H1 (cell line): Measurements from ENCODE around the gene POLR3E. TPM values are rescaled to one million over a fixed set of nuclear protein-coding genes. Genes with fewer than 3 reads are reported as not detected.

ENCODE experiments used
- CTCF ChIA-PET: fragments of 300-600 bp; sonication (Branson Sonifier 250); formaldehyde crosslinking; loops from one replicate; lab custom pipeline; 2021; ENCODE audit not compliant: partially characterized antibody; lab: Charles Lee
- POLR2A ChIA-PET: fragments of 300-600 bp; sonication (Branson Sonifier 250); formaldehyde crosslinking; loops from one replicate; lab custom pipeline; 2021; ENCODE audit warnings: inconsistent platforms; ENCODE audit not compliant: partially characterized antibody; lab: Charles Lee
- DNase-seq, 2 experiments: peaks; one replicate each; pipeline versions ENCODE4 v3.0.0 to v3.0.0-alpha.2; 2010 to 2022; ENCODE audit warnings: low spot score in 2 of 2, low read depth in 1 of 2, mixed read lengths in 1 of 2
- FAIRE-seq: peaks from 2 replicates; lab custom pipeline; 2011; peaks lifted over from hg19 to GRCh38; lab: Jason Lieb, UNC
- H2AFZ ChIP-seq: 2 replicates; pipeline ENCODE4 v1.8.1; 2012; ENCODE audit warnings: low read length, inconsistent platforms
- H2AK5ac ChIP-seq: 2 replicates; pipeline ENCODE4 v1.6.1; 2013; ENCODE audit warnings: low read depth, low read length
- H2BK120ac ChIP-seq: replicated peaks from 2 replicates; pipeline ENCODE3; 2013; ENCODE audit warnings: low read depth, low read length, inconsistent platforms
- H2BK12ac ChIP-seq: 2 replicates; pipeline ENCODE4 v1.6.1; 2013; ENCODE audit warnings: low read depth, low read length
- H2BK15ac ChIP-seq: 2 replicates; pipeline ENCODE4 v1.6.1; 2013; ENCODE audit warnings: low read length
- H2BK20ac ChIP-seq: 2 replicates; pipeline ENCODE4 v1.6.1; 2013; ENCODE audit warnings: low read length
- H2BK5ac ChIP-seq: 2 replicates; pipeline ENCODE4 v1.6.1; 2013; ENCODE audit warnings: low read depth, low read length
- H3K14ac ChIP-seq: 2 replicates; pipeline ENCODE4 v1.6.1; 2013; ENCODE audit warnings: inconsistent platforms; ENCODE audit not compliant: insufficient read length
- H3K18ac ChIP-seq: 2 replicates; pipeline ENCODE4 v1.6.1; 2013; ENCODE audit warnings: low read length; ENCODE audit errors: extremely low read depth
- H3K23ac ChIP-seq: 2 replicates; pipeline ENCODE4 v1.6.1; 2013; ENCODE audit warnings: inconsistent platforms; ENCODE audit not compliant: insufficient read length
- H3K23me2 ChIP-seq: 2 replicates; pipeline ENCODE4 v1.6.1; 2013; ENCODE audit warnings: low read depth, low read length
- H3K27ac ChIP-seq: 2 replicates; pipeline ENCODE4 v1.6.1; 2011; ENCODE audit warnings: low read depth, low read length, inconsistent platforms
- H3K27me3 ChIP-seq, 4 experiments: replicated peaks in 1 of 4; 1 replicate in 1 of 4; 2 replicates in 3 of 4; pipeline versions ENCODE4 v1.6.1 to v1.8.1; 2011 to 2013; ENCODE audit warnings: low read length in 3 of 4, mild to moderate bottlenecking in 3 of 4, inconsistent platforms in 2 of 4, mixed read lengths in 2 of 4, moderate library complexity in 1 of 4; ENCODE audit not compliant: control insufficient read depth in 3 of 4, insufficient read depth in 3 of 4; ENCODE audit errors: extremely low read depth in 1 of 4
- H3K36me3 ChIP-seq, 4 experiments: 2 replicates each; pipeline versions ENCODE4 v1.6.1 to v1.8.1; 2011 to 2013; ENCODE audit warnings: mild to moderate bottlenecking in 4 of 4, low read length in 3 of 4, moderate library complexity in 2 of 4, control low read depth in 1 of 4, inconsistent platforms in 1 of 4; ENCODE audit not compliant: insufficient read depth in 4 of 4, control insufficient read depth in 2 of 4
- H3K4ac ChIP-seq: replicated peaks from 2 replicates; pipeline ENCODE3; 2013; ENCODE audit warnings: low read length, low read depth, mixed read lengths, inconsistent platforms; ENCODE audit not compliant: insufficient read length
- H3K4me1 ChIP-seq, 4 experiments: replicated peaks in 1 of 4; 1 replicate in 1 of 4; 2 replicates in 3 of 4; pipeline versions ENCODE4 v1.6.1 to v1.8.1; 2011 to 2013; ENCODE audit warnings: low read length in 3 of 4, inconsistent platforms in 2 of 4, mixed read lengths in 1 of 4; ENCODE audit not compliant: insufficient read depth in 4 of 4, control insufficient read depth in 3 of 4
- H3K4me2 ChIP-seq, 2 experiments: 2 replicates each; pipeline versions ENCODE4 v1.6.1 to v1.8.1; 2011 to 2013; ENCODE audit warnings: low read depth in 2 of 2, low read length in 2 of 2, control low read depth in 1 of 2, inconsistent platforms in 1 of 2, mild to moderate bottlenecking in 1 of 2; ENCODE audit not compliant: insufficient read depth in 1 of 2
- H3K4me3 ChIP-seq, 4 experiments: fragments of 200-600, 300-600 bp in 1 of 4; sonication (generic), shearing (Covaris generic), sonication (Bioruptor Twin) in 1 of 4; 2 replicates each; pipeline versions ENCODE4 v1.5.1 to v1.8.1; 2011 to 2016; ENCODE audit warnings: low read length in 4 of 4, low read depth in 3 of 4, control low read depth in 2 of 4, inconsistent platforms in 2 of 4, mild to moderate bottlenecking in 2 of 4, mixed read lengths in 1 of 4, moderate library complexity in 1 of 4; ENCODE audit not compliant: insufficient read depth in 2 of 4; ENCODE audit errors: extremely low read depth in 1 of 4
- H3K56ac ChIP-seq: replicated peaks from 2 replicates; pipeline ENCODE3; 2013; ENCODE audit warnings: low read depth, mild to moderate bottlenecking, mixed read lengths, low read length, inconsistent platforms; ENCODE audit not compliant: insufficient read length
- H3K79me1 ChIP-seq: 2 replicates; pipeline ENCODE4 v1.6.1; 2013; ENCODE audit warnings: low read depth, low read length, control low read depth
- H3K79me2 ChIP-seq, 2 experiments: 2 replicates each; pipeline versions ENCODE4 v1.6.1 to v1.8.1; 2012 to 2013; ENCODE audit warnings: low read length in 2 of 2, mild to moderate bottlenecking in 2 of 2, inconsistent platforms in 1 of 2; ENCODE audit not compliant: insufficient read depth in 2 of 2, control insufficient read depth in 1 of 2
- H3K9ac ChIP-seq, 4 experiments: replicated peaks in 1 of 4; 1 replicate in 1 of 4; 2 replicates in 3 of 4; pipeline versions ENCODE4 v1.6.1 to v1.8.1; 2011 to 2013; ENCODE audit warnings: low read depth in 3 of 4, low read length in 3 of 4, control low read depth in 2 of 4, mild to moderate bottlenecking in 2 of 4, moderate library complexity in 2 of 4, inconsistent platforms in 1 of 4; ENCODE audit errors: extremely low read depth in 1 of 4
- H3K9me3 ChIP-seq, 2 experiments: 2 replicates each; pipeline versions ENCODE4 v1.6.1 to v1.8.1; 2012 to 2013; ENCODE audit warnings: mild to moderate bottlenecking in 2 of 2, moderate library complexity in 2 of 2, control low read depth in 1 of 2, inconsistent platforms in 1 of 2, low read depth in 1 of 2, low read length in 1 of 2, mixed read lengths in 1 of 2; ENCODE audit not compliant: insufficient read depth in 2 of 2
- H4K20me1 ChIP-seq, 2 experiments: replicated peaks in 1 of 2; 2 replicates each; pipeline versions ENCODE3 to v1.8.1; 2011 to 2013; ENCODE audit warnings: inconsistent platforms in 2 of 2, low read length in 2 of 2, mild to moderate bottlenecking in 1 of 2; ENCODE audit not compliant: insufficient read depth in 2 of 2, control insufficient read depth in 1 of 2
- H4K5ac ChIP-seq: 2 replicates; pipeline ENCODE4 v1.6.1; 2013; ENCODE audit warnings: low read length, low read depth, mixed read lengths, inconsistent platforms; ENCODE audit not compliant: insufficient read length
- H4K8ac ChIP-seq: 2 replicates; pipeline ENCODE4 v1.8.0; 2013; ENCODE audit warnings: mild to moderate bottlenecking, moderate library complexity, low read length, inconsistent platforms; ENCODE audit not compliant: insufficient read depth; ENCODE audit errors: extremely low read depth
- H4K91ac ChIP-seq: replicated peaks from 2 replicates; pipeline ENCODE3; 2013; ENCODE audit warnings: low read length, mixed read lengths, inconsistent platforms; ENCODE audit not compliant: insufficient read length
- ATF3 ChIP-seq: IDR thresholded peaks from 2 replicates; pipeline ENCODE4 v1.6.1; 2011; ENCODE audit warnings: low read depth, mild to moderate bottlenecking, low read length; ENCODE audit not compliant: insufficient read depth
- JUND ChIP-seq: IDR thresholded peaks from 2 replicates; pipeline ENCODE4 v1.6.1; 2011; ENCODE audit warnings: mild to moderate bottlenecking, improper control_type of control experiment, low read length
- POLR2A ChIP-seq, 2 experiments: IDR thresholded peaks; 1 replicate in 1 of 2; 2 replicates in 1 of 2; pipeline ENCODE4 v1.6.1; 2011; ENCODE audit warnings: low read depth in 2 of 2, low read length in 2 of 2, mild to moderate bottlenecking in 2 of 2; ENCODE audit errors: control extremely low read depth in 1 of 2
- POLR2AphosphoS5 ChIP-seq: IDR thresholded peaks from 2 replicates; pipeline ENCODE4 v1.6.1; 2011; ENCODE audit warnings: low read depth, low read length
- RNF2 ChIP-seq: fragments of 200-900, 300-1000 bp; sonication (generic); IDR thresholded peaks from 2 replicates; pipeline ENCODE4 v1.7.1; 2016; ENCODE audit warnings: borderline replicate concordance, low read depth, mild to moderate bottlenecking, antibody characterized with exemption, low read length; ENCODE audit not compliant: poor library complexity, severe bottlenecking; ENCODE audit errors: missing control alignments
- TEAD4 ChIP-seq: IDR thresholded peaks from 2 replicates; pipeline ENCODE4 v1.6.1; 2012; ENCODE audit warnings: low read depth, low read length, inconsistent platforms, mixed read lengths
- WGBS, 2 experiments: shearing (Covaris generic) in 1 of 2; methylation state at CpG; one replicate each; pipeline versions ENCODE4 v1.1.6 to v1.1.7; 2013 to 2015; ENCODE audit warnings: low lambda C conversion rate in 2 of 2, mixed read lengths in 2 of 2, inconsistent platforms in 1 of 2, low coverage in 1 of 2, missing lambda C conversion rate in 1 of 2; ENCODE audit not compliant: insufficient replicate concordance in 2 of 2, insufficient coverage in 1 of 2, insufficient read length in 1 of 2; ENCODE audit errors: extremely low coverage in 1 of 2, missing lambda C conversion rate in 1 of 2; 5-methylcytosine and 5-hydroxymethylcytosine counted together
- polyA plus RNA-seq, 7 experiments: library from polyadenylated mRNA; depleted of rRNA in 3 of 7; stranded (reverse) in 5 of 7; unstranded in 2 of 7; fragments of >200 nt in 5 of 7; fragments of 200-250 nt in 2 of 7; gene quantifications; 1 replicate in 5 of 7; 2 replicates in 1 of 7; 4 replicates in 1 of 7; pipeline versions ENCODE4 v1.2.1 to v1.2.3, GENCODE V29; 2011 to 2013; ENCODE audit warnings: missing spikeins in 2 of 7, mixed read lengths in 2 of 7
- total RNA-seq: library from RNA; stranded (reverse); fragmentation: NEBNext Ultra II Directional; extraction: Animal tissue kit (Norgen Biotek cat#: 25700); gene quantifications from 2 replicates; pipeline ENCODE4 v1.2.1, GENCODE V29; 2021

POLR3E gene
- total and polyA plus RNA-seq, 2 of the 8 experiments (the other 6 are each of a cell fraction or from before 2014, with no cell fraction given), result 96.5 to 125 TPM

- Histone ChIP-seq H2AK5ac (no peak overlapping the region), H3K9ac (no peak overlapping the region), H2BK20ac (no peak overlapping the region), H3K4me3 (no peak overlapping the region), H3K79me1 (peaks cover 8% of the 10 kb centered on the region), H3K79me2 (peaks cover 7 to 67% of the 10 kb centered on the region in 2 experiments; a peak in 3 of 4 replicates), H3K27me3 (no peaks in the 10 kb centered on the region), H3K36me3 (peaks cover 5 to 27% (median 20%) of the 10 kb centered on the region in 4 experiments; a peak in 5 of 8 replicates), H2BK12ac (no peak overlapping the region), H3K4me1 (peaks cover 0 to 2% (median 0%) of the 10 kb centered on the region in 4 experiments; a peak in 3 of 7 replicates), H4K91ac (no peak overlapping the region), H3K23me2 (no peaks in the 10 kb centered on the region), H3K56ac (no peak overlapping the region), H3K14ac (no peak overlapping the region), H3K4me2 (no peak overlapping the region), H3K18ac (no peak overlapping the region), H4K8ac (no peak overlapping the region), H3K9me3 (no peaks in the 10 kb centered on the region; a peak in 1 of 4 replicates), H3K4ac (no peak overlapping the region), H2AFZ (no peak overlapping the region), H2BK5ac (no peak overlapping the region), H4K5ac (no peak overlapping the region), H2BK15ac (no peak overlapping the region), H3K23ac (no peak overlapping the region), H2BK120ac (no peak overlapping the region), H3K27ac (no peak overlapping the region), H4K20me1 (peaks cover 0 to 7% of the 10 kb centered on the region in 2 experiments)
- TF ChIP-seq TEAD4, result no peak
- no peak for TF ChIP-seq POLR2AphosphoS5
- no peak for TF ChIP-seq POLR2A (IDR thresholded peaks at IDR 0.05; ENCODE audit: control extremely low read depth in 1 of 2, low read depth in 2 of 2, low read length in 2 of 2)
- TF ChIP-seq JUND, result no peak
- TF ChIP-seq ATF3, result no peak
- TF ChIP-seq RNF2, result no peak
- ChIA-PET POLR2A (no interaction called here), CTCF (interaction anchor here (1.2 to 1.6 kb wide), 2 partner anchors 14 to 66 kb away, joined by 3 to 4 read pairs; no protein-coding TSS in a partner anchor)
- FAIRE-seq (no peak), DNase-seq (no peak)
- 84% methylated on average over 3 of the region's 3 CpGs; no CpG with 5 or more reads in 1 of the 2 experiments for WGBS, 2 experiments
Measured at GRCh38 chr16:22366889-22367288, 69.7 kb downstream of the POLR3E start.
